Measurements from ENCODE around the gene OSBPL3. TPM values are rescaled to one million over a fixed set of nuclear protein-coding genes. Genes with fewer than 3 reads are reported as not detected.
A peak's percentile ranks its signal among the peaks of the same experiment; 100 is the strongest.

OSBPL3 gene
- polyA plus RNA-seq, 1 of the 3 experiments (the other 2 are of a cell fraction) = 23.2 TPM

DNA sequence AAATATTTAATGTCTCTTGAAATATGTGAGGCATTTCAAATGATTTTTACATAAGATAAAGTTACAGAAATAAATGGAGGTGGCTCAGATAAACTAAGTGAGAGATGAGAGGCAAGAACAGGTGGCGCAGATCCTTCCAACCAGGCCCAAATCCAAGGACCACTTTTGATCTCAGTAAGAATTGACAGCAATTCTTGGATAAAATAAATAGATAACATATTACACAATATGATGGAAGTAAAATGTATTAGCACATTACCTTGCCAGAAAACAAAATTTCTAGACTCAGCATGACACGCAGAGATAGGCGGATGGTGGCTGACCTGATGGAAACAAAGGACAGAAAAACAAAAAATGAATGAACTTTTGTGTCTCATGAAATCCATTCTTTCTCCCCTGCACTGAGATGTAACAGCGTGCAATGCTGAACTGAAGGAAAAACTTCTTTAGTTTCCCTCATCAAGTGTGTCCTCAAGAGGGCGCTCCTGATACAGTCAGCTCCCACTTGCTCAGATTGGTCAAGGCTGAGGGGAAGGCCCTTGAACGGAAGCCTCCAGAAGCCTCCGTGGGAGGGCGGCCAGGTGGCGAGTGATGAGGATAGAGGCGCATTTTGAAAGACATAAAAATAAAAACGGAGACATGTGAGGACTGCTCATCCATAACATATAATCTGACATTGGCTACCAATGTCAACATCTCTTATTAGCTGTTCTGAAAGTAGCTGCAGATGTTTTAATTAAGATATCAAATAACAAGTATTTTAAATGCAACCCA, 159.9 kb downstream of the OSBPL3 start (continued):
- TF ChIP-seq SIN3A (IDR thresholded peaks at IDR 0.05; ENCODE audit: borderline replicate concordance, low read depth, low read length) = peak; percentile 46; the same call in 1 of the 2 replicates
- TF ChIP-seq GABPA (IDR thresholded peaks at IDR 0.05; ENCODE audit: low read depth) = no peak
- no peak for TF ChIP-seq MEF2A (IDR thresholded peaks at IDR 0.05; ENCODE audit: borderline replicate concordance, low read depth)
- TF ChIP-seq RAD21 (IDR thresholded peaks at IDR 0.05; ENCODE audit: low read length) = peak; percentile 98
- peak; percentile 30; the same call in 1 of the 2 replicates for TF ChIP-seq TCF12 (IDR thresholded peaks at IDR 0.05)
- no peak for TF ChIP-seq FOXJ3 (CRISPR knock-in tag; IDR thresholded peaks at IDR 0.05)
- peak; percentile 49; the same call in 1 of the 2 replicates for TF ChIP-seq POLR2AphosphoS5 (IDR thresholded peaks at IDR 0.05; ENCODE audit: low read depth, low read length)
- peak; percentile 99 for TF ChIP-seq CTCF (IDR thresholded peaks at IDR 0.05)
- no peak for TF ChIP-seq FOXM1 (IDR thresholded peaks at IDR 0.05; ENCODE audit: low read depth)
- TF ChIP-seq TAF1 (IDR thresholded peaks at IDR 0.05; ENCODE audit: borderline replicate concordance, low read depth, low read length) = no peak
- peak; percentile 45; the same call in 1 of the 2 replicates for TF ChIP-seq RCOR1 (IDR thresholded peaks at IDR 0.05; ENCODE audit: low read length)
- TF ChIP-seq, protein P1, sequence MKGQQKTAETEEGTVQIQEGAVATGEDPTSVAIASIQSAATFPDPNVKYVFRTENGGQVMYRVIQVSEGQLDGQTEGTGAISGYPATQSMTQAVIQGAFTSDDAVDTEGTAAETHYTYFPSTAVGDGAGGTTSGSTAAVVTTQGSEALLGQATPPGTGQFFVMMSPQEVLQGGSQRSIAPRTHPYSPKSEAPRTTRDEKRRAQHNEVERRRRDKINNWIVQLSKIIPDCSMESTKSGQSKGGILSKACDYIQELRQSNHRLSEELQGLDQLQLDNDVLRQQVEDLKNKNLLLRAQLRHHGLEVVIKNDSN (IDR thresholded peaks at IDR 0.05; ENCODE audit: borderline replicate concordance, low read depth) = no peak
- TF ChIP-seq USF2 (IDR thresholded peaks at IDR 0.05; ENCODE audit: borderline replicate concordance, low read depth, low read length) = no peak
- no peak for TF ChIP-seq ZBTB33 (IDR thresholded peaks at IDR 0.05; ENCODE audit: borderline replicate concordance, low read depth)
- no peak for TF ChIP-seq NFIC (IDR thresholded peaks at IDR 0.05; ENCODE audit: borderline replicate concordance)
- peak in 1 of 2 experiments; percentile 19; a peak in 1 of 4 replicates for TF ChIP-seq EP300 (IDR thresholded peaks at IDR 0.05; ENCODE audit: borderline replicate concordance in 1 of 2, low read depth in 1 of 2, low read length in 1 of 2)
- TF ChIP-seq RXRA (IDR thresholded peaks at IDR 0.05; ENCODE audit: borderline replicate concordance, low read depth) = no peak

Measured in SK-N-SH (cell line).